Upper lobe of right lung (tissue), 1 donor: ENCODE results near the gene BST1. TPM values are rescaled to one million over a fixed set of nuclear protein-coding genes. Genes with fewer than 3 reads are reported as not detected.

Experiments
- ATAC-seq: fragments of 200-7000 bp; cut with Tn5 transposase; one replicate; pipeline ENCODE4 v1.9.1; 2020; ENCODE audit warnings: mild to moderate bottlenecking, moderate library complexity
- DNase-seq: peaks from one replicate; pipeline ENCODE4 v3.0.0-alpha.2; 2020
- H3K27ac ChIP-seq: fragments of 200-600 bp; one replicate; pipeline ENCODE4 v1.8.0; 2022
- H3K27me3 ChIP-seq: fragments of 200-600 bp; one replicate; pipeline ENCODE4 v1.8.0; 2022; ENCODE audit warnings: mild to moderate bottlenecking
- H3K36me3 ChIP-seq: fragments of 200-600 bp; one replicate; pipeline ENCODE4 v1.8.0; 2022
- H3K4me1 ChIP-seq: fragments of 200-600 bp; one replicate; pipeline ENCODE4 v1.8.0; 2022
- H3K4me3 ChIP-seq: fragments of 200-600 bp; one replicate; pipeline ENCODE4 v1.8.0; 2022; ENCODE audit warnings: mild to moderate bottlenecking
- H3K9me3 ChIP-seq: fragments of 200-600 bp; one replicate; pipeline ENCODE4 v1.8.0; 2022
- intact Hi-C: fragments of 100-400 bp; cut with DNase I; formaldehyde crosslinking; loops from one replicate; pipeline ENCODE4 v1.11.0; 2022
- total RNA-seq: library from RNA; stranded (reverse); fragmentation: NEBNext Ultra II Directional; extraction: Animal tissue kit (Norgen Biotek cat#: 25700); gene quantifications from one replicate; pipeline ENCODE4 v1.2.1, GENCODE V29; 2021
- TF ChIP-seq, protein P1 (sequence below): fragments of 200-600 bp; IDR thresholded peaks from one replicate; pipeline ENCODE4 v1.8.0; 2022; ENCODE audit warnings: antibody characterized with exemption
- donor health status: DM: no; HTN: yes; CAD: no; lungs with severe emphysema.

BST1 gene
- total RNA-seq, 1 donor from 2014 or later = 11.0 TPM

GRCh38 chr4:15769202-15769601 lies 66.3 kb downstream of the BST1 start:
- Histone ChIP-seq H3K27ac (no peak overlapping the region), H3K36me3 (no peaks in the 10 kb centered on the region), H3K4me3 (no peak overlapping the region), H3K9me3 (no peaks in the 10 kb centered on the region), H3K4me1 (no peaks in the 10 kb centered on the region), H3K27me3 (no peaks in the 10 kb centered on the region)
- intact Hi-C loops = no loop called here
- DNase-seq = no peak
- TF ChIP-seq, protein P1, sequence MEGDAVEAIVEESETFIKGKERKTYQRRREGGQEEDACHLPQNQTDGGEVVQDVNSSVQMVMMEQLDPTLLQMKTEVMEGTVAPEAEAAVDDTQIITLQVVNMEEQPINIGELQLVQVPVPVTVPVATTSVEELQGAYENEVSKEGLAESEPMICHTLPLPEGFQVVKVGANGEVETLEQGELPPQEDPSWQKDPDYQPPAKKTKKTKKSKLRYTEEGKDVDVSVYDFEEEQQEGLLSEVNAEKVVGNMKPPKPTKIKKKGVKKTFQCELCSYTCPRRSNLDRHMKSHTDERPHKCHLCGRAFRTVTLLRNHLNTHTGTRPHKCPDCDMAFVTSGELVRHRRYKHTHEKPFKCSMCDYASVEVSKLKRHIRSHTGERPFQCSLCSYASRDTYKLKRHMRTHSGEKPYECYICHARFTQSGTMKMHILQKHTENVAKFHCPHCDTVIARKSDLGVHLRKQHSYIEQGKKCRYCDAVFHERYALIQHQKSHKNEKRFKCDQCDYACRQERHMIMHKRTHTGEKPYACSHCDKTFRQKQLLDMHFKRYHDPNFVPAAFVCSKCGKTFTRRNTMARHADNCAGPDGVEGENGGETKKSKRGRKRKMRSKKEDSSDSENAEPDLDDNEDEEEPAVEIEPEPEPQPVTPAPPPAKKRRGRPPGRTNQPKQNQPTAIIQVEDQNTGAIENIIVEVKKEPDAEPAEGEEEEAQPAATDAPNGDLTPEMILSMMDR = no peak
- no peak for ATAC-seq

DNA sequence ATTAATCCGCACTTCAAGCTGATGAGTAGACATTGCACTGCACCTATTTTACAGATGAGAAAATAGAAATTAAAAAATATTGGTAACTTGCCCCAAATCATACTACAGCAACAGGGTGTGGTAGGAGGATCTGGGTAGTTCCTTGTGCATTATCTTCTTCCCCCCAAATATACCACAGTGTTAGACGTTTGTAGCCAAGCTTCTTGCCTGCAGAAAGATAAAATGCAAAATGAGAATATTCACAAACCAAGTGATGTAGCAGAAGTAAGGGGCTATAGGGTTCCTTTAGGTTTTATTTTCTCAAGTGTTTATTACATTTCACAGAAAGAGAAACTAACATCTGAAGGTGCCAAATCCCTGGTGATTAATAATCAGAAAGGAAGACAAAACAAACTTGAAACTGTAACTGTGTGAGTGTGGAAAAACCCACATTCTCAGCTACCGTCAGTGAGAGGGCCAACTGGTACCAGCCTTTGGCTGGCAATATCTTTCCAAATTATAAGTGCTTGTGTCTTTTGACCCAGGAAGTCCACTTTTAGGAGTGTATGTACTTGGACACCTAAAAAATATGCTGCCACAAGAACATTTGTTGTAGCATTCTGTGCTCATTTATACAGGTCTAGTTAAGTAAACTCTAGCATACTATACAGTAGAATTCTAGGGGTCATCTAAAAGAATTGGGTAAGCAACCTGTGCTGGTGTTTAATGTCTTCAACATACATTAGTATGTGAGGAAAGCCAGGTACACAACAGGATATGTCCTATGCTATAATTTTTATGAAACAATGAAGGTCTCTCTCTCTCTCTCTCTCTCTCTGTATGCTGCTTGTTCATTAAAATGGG lies 68.6 kb downstream of the BST1 start:
- DNase-seq = no peak
- no peak for ATAC-seq
- Histone ChIP-seq H3K9me3 (no peaks in the 10 kb centered on the region), H3K4me3 (no peak overlapping the region), H3K27ac (no peak overlapping the region), H3K36me3 (no peaks in the 10 kb centered on the region), H3K27me3 (no peaks in the 10 kb centered on the region), H3K4me1 (no peaks in the 10 kb centered on the region)
- intact Hi-C loops = no loop called here
- TF ChIP-seq, protein P1 = no peak

DNA sequence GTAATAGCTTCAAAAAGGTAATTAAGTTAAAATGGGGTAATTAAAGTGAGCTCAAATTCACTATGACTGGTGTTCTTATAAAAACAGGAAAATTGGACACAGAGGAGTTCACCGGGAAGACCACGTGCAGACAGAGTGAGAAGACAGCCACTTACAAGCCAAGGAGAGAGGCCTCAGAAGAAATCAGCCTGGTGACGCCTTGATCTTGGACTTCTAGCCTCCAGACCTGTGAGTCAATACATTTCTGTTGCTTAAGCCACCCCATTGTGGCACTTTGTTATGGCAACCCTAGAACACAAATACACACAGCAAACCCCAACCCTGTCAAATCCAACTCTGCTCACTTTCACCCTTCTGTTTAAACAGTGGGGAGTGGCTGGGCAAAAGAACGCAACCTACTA lies 71.2 kb downstream of the BST1 start:
- no peak for DNase-seq
- Histone ChIP-seq H3K36me3 (no peaks in the 10 kb centered on the region), H3K9me3 (no peaks in the 10 kb centered on the region), H3K27me3 (no peaks in the 10 kb centered on the region), H3K4me1 (peaks cover 5% of the 10 kb centered on the region), H3K4me3 (no peak overlapping the region), H3K27ac (no peak overlapping the region)
- TF ChIP-seq, protein P1 = no peak
- intact Hi-C loops = no loop called here
- ATAC-seq = peak; percentile 85

DNA sequence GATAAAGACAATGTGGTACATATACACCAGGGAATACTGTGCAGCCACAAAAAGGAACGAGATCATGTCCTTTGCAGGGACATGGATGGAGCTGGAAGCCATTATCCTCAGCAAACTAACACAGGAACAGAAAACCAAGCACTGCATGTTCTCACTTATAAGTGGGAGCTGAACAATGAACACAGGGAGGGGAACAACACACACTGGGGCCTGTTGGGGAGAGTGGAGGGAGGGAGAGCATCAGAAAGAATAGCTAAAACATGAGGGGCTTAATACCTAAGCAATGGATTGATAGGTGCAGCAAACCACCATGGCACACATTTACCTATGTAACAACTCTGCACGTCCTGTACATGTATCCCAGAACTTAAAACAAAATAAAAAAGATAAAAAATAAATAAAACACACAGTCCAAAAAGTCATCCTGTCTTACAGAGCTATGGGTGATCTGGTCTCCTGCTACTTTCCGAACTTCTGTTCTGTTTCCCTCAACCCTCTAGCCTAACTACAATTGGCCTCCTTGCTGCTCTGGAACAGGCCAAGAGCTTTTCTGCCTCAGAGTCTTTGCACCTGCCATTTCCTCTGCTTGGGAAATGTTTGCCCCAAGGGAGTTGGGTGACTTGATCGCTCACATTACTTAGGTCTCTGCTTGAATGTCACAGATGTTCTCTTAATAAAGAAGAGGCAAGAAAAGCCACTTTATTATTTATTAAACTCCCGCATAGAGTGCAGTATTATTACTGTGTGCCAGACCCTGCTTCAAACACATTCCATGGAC lies 74.2 kb downstream of the BST1 start:
- Histone ChIP-seq H3K4me1 (peaks cover 13% of the 10 kb centered on the region), H3K9me3 (no peaks in the 10 kb centered on the region), H3K4me3 (no peak overlapping the region), H3K36me3 (no peaks in the 10 kb centered on the region), H3K27ac (no peak overlapping the region), H3K27me3 (no peaks in the 10 kb centered on the region)
- intact Hi-C loops = no loop called here
- TF ChIP-seq, protein P1 = no peak
- ATAC-seq (no peak), DNase-seq (no peak)

DNA sequence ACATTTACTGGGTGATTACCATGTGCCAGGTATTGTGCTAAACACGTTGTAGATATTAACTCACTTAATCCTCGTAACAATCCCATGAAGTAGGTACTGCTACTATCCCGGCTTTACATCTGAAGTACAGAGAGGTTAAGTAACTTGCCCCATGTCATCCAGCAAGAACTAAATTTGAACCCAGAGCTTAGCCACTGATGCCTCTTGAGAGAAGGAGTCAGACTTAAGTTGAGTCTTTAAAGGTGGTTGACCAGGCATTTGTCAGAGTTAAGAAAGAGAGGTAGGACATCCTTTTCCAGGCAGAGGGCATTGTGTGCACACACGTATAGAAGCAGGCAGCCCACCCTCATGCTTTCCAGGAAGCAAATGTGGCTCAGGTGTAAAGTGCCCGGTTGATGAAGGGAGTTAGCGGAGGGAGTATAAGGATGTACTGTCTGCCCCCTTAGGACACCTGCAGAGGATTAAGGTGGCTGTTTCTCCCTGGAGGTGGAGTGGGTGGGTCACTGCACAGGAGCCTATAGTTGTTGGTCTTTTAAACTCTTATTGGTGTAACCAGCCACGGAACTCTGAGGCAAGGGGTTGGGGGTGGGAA lies 74.9 kb downstream of the BST1 start:
- Histone ChIP-seq H3K36me3 (no peaks in the 10 kb centered on the region), H3K27me3 (no peaks in the 10 kb centered on the region), H3K4me3 (peak overlapping the region; percentile 56), H3K4me1 (peaks cover 13% of the 10 kb centered on the region), H3K9me3 (no peaks in the 10 kb centered on the region), H3K27ac (no peak overlapping the region)
- intact Hi-C loops = no loop called here
- ATAC-seq (no peak), DNase-seq (no peak)
- TF ChIP-seq, protein P1 = no peak
